HG03097 (cell line): ENCODE measurements around the gene PARL.

Source experiments
- ATAC-seq: cut with Tn5 transposase; IDR thresholded peaks from one replicate; pipeline ENCODE4 v1.9.1; 2021; ENCODE audit not compliant: unreplicated experiment, low FRiP score

Gene PARL

DNA sequence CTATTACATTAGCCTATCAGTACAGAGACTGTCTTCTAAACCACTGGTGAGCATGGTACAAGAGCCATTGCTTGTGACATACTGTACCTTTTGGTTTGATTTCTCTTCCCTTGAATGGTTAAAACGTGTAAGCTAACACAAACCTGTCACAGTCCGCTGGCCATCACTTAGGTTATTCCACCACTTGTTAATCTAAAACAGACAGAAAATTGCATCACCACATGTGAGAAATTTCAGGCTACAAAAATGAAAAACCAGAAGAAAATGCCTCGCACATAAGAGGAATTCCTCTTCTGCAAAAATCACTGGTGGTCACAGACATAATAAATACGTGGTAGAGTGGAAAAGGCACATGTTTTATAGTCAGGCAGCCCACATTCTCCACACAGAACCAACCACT, 22.1 kb downstream of the PARL start:
- ATAC-seq = no peak

DNA sequence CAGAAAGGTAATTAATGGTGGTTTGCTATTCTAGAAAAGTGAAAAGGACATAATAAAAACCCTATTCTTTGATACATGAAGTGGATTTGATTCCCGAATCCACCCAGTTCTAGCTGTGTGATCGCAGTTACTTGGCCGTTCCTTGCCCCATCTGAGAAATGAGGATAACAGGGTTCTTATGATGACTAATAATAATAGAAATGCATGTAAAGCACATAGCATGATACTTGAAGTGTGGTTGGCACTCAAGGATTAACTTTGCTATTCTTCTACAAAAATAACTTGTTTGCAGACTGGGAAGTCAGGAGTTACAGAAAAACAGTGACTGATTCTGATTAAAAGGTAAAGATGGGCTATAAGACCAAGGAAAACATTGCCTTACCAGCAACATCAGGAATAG, 26.8 kb downstream of the PARL start:
- no peak for ATAC-seq

DNA sequence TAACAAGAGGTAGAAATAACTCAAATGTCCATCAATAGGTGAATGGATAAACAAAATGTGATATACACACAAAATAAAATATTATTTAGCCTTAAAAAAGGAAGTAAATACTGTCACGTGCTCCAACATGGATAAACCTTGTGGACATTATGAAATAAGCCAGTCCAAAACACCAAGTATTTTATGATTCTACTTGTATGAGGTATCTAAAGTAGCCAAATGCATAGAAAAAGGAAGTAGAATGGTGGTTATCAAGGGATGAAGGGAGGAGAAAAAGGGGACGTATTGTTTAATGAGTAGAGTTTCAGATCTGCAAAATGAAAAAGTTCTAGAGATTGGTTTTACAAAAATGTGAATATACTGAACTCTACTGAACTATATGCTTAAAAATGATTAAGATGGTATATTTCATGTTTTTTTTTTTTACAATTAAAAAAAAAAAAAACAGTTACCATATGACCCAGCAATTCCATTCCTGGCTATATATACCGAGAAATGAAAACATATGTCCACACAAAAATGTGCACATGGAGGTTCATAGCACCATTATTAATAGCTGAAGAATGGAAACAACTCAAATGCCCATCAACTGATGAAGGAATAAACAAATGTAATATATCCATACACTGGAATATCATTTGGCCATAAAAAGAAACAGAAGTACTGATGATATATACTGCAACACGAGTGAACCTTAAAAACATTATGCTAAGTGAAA, 30.2 kb downstream of the PARL start:
- ATAC-seq = no peak

DNA sequence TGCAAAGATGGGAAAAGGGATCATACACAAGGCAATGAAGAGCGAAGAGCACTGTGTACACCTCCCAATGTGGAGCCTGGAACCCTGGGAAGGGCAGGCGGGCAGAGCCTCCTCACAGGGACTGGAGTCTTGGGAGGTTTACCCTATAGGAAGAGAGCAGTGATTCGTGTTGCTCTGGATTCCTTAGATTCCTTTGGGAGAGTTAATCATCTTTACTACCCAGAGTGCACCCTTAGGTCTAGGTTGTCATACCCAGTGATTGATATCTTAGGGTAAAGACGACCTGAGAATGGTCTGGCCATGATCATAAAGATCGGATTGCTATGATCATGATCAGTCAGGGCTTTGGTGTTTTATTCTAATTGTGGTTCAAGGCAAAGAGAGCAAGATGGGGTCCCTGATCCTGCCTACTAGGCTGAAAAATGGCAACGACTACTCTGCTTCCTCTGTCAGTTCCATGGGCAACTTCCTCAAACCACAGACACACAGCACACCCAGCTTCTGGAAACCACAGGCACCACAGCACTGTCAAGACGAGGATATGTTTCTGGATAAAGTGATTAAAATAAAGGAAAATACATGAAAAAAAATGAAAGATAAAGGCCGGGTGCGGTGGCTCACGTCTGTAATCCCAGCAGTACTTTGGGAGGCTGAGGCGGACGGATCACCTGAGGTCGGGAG, 38.9 kb downstream of the PARL start:
- no peak for ATAC-seq

DNA sequence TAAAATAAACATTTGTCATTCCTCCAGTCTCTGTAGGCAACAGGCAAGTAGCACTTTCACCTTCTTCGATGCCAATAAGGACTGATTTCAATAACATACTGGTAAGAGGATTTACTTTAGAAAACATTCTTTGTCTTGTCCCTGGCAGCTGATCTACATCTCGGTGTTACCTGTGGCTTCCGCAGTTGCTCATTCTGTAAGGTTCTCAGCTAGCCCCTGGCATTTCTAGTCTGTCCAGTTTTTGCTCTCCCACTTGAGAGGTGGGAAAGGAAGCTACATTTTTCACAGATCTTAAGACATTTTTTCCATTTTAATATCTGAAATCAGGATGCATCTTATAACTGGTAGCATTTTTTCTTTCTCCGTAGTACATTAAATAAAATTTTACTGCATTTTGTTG, 39.6 kb downstream of the PARL start:
- ATAC-seq = no peak

DNA sequence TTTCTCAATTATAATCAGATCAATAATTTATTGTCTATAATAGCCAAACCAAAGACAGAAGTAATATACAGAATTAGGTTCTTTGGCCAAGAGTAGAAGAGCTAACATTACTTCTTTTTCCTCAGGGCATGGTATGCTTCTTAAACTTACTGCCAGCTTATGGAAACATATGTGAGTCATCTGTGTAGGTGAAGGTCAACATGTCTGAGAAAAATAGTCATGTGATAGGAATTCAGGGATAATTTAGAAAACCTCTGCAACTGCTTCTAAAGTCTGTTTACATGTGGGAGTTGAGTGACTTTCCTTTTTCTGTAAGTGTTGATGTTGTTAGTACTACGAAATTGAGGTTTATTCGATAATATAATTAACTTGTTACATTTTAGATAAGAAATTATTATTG, 40.1 kb downstream of the PARL start:
- no peak for ATAC-seq

DNA sequence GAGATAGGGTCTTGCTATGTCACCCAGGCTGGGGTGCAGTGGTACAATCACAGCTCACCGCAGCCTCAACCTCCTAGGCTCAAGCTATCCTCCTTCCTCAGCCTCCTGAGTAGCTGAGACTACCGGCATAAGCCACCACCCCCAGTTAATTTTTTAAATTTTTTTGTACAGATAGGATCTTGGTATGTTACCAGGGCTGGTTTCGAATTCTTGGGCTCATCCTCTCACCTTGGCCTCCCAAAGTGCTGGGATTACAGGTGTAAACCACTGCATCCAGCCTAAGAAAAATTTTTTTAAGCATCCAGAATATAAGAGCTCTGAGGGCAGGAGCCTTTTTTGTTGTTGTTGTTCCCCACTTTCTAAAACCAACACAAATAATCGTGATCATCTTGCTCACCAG, 44.9 kb downstream of the PARL start:
- ATAC-seq = no peak

DNA sequence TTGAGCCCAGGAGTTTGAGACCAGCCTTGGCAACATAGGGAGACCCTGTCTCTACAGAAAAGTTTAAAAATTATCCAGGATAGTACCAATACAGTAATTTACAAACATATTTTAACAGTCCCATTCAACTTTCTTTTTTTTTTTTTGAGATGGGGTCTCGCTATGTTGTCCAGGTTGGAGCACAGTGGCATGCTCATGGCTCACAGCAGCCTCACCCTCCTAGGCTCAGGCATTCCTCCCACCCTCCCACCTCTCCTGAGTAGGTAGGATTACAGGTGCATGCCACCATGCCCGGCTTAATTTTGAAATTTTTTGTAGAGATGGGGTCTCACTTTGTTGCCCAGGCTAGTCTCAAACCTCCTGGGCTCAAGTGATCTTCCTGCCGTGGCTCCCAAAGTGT, 46.8 kb downstream of the PARL start:
- no peak for ATAC-seq

DNA sequence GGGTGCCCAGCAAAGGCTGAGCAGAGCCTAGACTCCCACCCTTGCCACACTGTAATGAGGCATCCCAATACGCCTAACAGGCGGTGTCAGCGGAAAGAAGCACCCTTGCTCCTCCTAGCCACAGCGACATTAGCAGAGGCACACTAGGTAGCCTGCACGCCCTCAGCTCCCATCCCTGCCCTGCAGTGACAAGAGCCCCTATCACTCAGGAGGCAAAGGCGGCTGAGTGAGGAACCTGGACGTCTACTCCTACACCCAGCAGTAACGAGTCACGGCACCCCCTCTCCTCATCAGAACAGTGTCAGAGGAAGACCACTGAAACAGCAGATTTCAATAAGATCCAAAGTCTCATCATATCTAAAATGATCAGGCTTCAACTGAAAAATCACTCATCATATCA, 47.3 kb downstream of the PARL start:
- no peak for ATAC-seq

DNA sequence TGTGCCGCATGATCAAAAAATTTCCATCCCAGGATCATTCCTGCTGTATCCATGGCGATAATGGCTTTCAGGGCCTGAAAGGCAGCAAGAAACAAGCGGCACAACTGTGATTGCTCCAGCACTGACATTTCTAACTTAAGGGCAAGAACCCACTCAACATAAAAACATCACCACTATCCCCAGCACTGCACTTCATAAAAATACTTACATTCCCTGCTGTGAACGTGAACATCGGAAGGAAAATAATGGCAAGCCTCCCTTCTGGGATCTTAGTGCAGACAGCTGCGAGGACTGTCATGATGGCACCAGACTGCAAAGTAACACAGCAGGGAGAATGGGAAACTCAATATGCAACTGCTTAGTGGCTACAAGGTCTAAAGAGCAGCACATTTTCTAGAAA, 51.2 kb downstream of the PARL start:
- ATAC-seq = no peak

DNA sequence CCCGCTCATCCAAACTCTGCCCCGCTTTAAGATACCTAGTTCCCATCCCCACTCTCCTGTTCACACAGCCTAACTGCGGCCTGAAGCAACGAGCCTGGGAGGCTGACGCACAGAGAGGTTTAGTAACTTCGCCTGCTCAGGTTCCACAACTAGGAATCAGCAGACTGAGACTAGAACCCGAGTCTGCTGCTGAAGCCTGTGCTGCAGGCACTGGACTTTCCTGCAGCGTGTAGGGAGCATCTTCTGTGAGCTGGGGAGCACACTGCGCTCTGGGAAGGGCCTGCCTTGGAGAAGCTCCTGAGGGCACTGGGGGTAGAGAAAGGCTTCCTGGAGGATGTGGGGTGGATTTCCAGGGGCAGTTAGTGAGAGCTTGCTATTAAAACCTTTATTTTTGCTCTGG, 54.5 kb downstream of the PARL start:
- ATAC-seq = no peak

DNA sequence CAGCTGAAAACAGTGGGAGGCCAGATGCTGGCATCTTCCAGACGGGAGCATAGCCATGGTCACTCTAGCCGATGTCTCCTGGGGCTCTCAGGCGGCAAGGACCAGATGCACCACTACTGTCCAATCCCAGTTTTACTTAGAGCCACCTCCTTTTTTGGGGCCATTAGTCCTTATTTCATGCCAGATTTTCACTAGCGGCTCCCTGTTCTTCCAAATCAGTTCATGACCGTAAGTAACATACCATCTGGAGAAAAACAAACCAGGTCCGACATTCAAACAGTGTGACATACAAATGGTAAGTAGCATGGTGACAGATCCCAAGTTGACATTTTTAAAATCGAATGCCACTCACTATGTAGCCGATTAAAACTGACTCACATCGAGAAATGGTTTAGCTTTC, 55.2 kb downstream of the PARL start:
- no peak for ATAC-seq

DNA sequence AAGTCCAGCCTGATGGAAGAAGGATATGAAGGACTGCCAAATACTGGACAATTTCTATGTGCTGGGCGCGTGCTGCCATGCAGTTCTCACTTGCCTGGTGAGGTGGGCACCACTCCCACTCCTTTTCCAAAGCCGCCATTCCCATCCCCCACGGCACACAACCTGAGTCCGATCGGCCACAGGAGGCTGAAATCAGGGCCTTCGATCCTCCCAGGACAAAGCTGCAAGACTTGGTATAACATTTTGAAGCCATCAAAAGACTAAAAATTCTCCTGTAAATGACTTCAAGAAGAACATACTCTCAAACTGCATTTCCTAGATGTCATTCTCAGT, 56.2 kb downstream of the PARL start:
- ATAC-seq = no peak

DNA sequence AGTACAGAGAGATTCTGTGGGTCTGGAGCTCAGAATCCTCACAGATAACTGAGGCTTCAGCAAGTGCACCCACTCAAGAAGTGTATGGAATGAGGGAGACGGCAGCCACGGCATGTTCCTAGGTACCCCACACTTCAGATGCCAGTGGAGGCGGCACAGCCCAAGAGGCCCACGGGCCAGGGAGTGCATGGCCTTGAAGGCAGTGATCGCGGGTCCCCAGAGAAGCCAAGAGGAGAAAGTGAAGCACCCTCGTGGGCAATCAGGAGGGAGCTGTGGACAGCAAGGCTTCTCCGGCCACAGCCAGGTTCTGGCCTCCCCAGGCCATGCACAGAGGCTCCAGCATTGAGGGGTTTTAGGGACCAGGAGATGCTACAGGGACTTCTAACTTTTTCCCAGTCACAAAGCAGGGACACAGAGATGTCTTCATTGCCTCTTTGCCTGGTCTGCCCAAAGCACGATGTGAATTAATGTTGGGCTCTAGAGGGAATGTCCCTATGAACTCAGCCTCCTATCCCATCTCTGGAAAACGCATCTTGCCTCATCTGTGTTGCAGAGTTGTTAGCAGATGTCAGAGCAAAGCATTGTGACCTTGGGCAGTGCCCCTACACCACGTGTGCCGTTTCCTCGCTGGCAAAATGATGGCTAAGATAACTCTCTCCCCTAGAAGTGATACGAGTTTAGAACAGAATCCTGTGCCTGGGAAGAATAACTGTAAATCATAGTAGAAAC, 56.7 kb downstream of the PARL start:
- ATAC-seq = no peak

DNA sequence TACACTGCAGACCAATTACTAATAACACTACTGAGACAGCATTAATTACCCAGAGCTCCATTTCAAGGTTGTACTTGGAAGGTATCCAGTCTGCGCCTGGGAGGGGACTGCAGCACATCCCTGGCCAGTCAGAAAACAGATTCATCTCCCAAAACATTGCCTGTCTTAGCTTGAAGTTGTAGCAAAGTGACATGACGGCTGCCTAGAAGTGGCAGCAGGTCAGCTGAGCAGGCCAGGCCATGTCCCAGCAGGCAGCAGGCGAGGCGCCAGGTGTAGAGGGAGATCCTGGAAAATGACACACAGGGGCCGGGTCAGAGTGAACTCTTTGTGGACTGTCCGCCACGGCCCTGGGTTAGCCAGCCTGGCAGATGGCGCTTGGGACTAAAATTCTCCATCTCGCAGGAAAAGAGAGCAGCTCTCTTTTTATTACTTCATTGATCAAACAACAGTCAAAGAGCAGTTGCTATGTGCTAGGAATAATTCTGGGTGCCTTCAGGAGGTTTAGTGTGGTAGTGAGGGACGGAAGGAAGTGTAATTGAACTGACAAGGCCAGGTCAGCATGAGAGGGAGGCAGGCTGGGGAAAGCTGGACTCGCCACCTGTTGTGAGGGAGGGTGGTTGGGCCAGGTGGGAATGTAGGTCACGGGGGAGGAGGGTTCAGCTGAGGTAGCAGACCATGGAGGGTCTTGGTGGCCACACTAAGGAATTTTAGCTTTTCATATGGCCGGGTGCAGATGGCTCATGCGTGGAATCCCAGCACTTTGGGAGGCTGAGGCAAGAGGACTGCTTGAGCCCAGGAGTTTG, 58.0 kb downstream of the PARL start:
- no peak for ATAC-seq

DNA sequence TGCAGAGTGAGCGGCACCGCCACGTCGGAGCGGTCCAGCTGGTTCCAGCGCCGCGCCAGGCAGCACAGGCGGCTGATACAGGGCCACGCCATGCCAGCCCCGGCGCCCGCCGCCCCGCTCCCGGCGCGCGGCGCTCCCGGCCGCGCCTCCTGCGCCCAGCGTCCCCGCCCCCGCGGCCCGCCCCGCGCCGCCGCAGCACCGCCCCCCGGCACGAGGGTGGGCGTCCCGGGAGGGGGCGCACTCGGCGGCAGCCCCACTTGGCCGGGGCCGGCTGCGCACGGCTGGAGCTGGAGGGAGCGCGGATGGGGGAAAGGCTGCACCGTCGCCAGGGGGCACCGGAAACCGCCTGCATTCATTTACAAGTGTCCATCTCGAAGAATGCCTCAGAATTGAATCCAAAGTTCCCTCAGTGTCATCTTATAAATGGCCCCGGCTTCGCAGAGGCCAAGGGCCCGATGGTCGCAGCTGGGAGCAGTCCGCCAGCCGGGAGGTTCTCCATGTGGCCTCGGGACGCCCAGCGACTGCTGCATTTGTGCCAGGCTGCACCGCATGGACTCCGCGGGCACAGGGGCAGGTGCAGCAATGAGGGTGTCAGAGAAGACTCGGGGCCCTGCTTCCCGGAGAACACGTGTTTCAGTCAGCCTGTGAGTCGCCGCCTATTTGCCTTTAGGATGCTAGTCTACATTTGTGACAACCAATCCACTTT, 59.1 kb downstream of the PARL start, which contains the start of gene MAP6D1:
Gene MAP6D1 (minus strand): TSS at position 122 of the 706 bp plus-strand sequence. CDS start 30 bp downstream, at position 92.
- no peak for ATAC-seq

DNA sequence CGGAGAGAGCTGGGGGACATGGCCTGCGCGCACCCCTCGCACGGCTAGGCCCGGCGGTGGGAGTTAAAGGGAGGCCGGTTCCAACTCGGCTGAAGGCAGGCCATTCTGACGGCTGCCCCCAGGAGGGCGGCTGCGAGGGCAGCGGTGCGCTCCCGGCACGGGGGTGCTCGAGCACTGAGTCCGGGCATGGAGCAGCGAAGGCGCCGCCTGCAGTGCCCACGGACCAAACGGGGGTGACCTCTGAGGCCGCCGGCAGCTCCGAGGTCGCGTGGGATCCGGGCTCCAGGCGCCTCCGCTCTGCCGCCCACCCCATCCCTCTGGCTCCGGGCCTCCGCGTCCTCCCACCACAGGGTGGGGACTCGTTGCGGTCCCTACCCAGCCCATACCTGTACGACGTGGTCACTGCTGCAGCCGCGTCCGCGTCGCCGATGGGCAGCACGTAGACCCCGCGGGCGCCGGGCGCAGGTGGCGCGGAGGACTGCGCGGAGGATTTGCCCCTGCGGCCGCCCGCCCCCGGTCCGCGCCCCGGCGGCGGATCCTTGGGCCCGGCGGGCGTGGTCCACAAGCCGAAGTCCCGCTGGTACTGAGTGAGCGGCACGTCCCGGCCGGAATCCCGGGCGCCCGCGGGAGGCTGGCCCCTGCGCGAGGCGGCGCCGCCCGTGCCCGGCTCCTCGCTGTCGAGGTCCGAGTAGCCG, 59.8 kb downstream of the PARL start:
- ATAC-seq = no peak

DNA sequence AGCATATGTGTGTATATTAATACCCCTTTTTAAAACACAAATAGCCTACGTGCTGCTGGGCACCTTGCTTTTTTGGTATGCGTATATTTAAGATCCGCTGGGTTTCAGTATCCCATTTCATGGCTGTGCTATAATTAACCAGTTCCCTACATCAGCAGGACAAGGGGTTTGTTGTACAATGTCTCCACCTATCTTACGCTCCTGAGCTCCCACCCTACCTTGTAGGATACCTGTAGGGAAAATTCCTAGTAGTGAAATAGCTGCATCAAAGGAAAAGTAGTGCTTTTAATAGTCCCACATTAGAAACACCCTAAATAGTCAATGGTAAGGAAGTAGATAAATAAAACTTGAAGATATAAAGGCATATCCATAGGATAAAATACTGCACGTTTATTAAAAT, 60.7 kb downstream of the PARL start:
- no peak for ATAC-seq

DNA sequence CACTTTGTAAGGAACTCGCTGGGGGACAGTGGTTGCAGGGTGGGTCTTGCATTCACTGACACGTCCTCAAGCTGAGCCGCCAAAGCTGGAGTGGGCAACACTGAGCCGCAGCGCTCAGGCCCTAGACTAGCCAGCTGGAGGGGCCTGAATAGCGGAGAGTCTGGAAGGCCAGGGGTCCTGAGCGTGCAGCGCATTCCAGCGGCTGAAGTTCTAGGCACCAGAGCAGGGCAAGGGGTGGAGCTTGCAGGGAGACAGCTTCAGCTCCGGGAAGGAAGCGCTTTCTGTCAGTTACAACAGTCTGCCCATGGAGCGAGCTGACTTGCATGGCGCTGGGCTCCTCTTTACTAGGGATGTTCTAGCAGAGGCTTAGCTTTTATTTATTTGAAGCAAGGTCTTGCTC, 62.0 kb downstream of the PARL start:
- no peak for ATAC-seq

DNA sequence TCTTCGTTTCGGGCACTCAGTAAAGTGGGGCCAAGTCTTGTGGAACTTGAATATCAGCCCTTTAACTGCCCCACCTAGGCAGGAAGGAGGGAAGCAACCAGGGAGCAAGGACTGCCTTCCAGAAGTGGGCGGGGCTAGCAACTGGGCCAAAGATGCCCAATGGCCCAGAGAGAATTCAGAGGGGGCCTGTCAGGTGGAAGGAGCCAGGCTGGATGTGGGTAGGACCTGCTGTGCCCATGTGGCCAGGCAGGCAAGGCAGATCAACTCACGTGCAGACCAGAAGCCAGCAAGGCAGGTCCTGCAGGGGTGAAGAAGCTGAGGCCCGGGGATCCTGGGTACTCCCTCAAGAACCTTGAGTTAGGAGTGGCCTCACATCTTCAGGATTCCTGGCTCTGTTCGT, 64.8 kb downstream of the PARL start:
- ATAC-seq = no peak
